ENCODE data around the gene NUP214.
"Not testable (repeated sequence)": the region's sequence is repeated elsewhere in the genome, so short reads cannot be mapped to it uniquely, and the experiment has no call there.

NUP214 gene

GRCh38 chr9:131096269-131097125 is 28.9 kb upstream of the NUP214 start, which contains the start of gene AIF1L:
TSS of gene AIF1L (plus strand) at chr9:131096531. CDS start at chr9:131096630, 99 bp downstream.
- no peak for DNase-seq (ENCODE audit: low read depth)

GRCh38 chr9:131097126-131097947 is 28.0 kb upstream of the NUP214 start:
- no peak for DNase-seq (ENCODE audit: low read depth)

GRCh38 chr9:131097948-131098278 is 27.5 kb upstream of the NUP214 start:
- DNase-seq (ENCODE audit: low read depth), result no peak

- DNase-seq (ENCODE audit: low read depth), result no peak
Observed at GRCh38 chr9:131098391-131099101, 26.8 kb upstream of the NUP214 start.

- DNase-seq (ENCODE audit: low read depth), result no peak
Observed at GRCh38 chr9:131099102-131099606, 26.2 kb upstream of the NUP214 start.

GRCh38 chr9:131099845-131100244 is 25.5 kb upstream of the NUP214 start:
- DNase-seq (ENCODE audit: low read depth), result not testable (repeated sequence)

GRCh38 chr9:131100445-131100844 is 24.9 kb upstream of the NUP214 start:
- no peak for DNase-seq (ENCODE audit: low read depth)

- no peak for DNase-seq (ENCODE audit: low read depth)
Observed at GRCh38 chr9:131101207-131101964, 24.0 kb upstream of the NUP214 start.

- no peak for DNase-seq (ENCODE audit: low read depth)
Observed at GRCh38 chr9:131103024-131103423, 22.4 kb upstream of the NUP214 start.

GRCh38 chr9:131103535-131103934 is 21.9 kb upstream of the NUP214 start:
- DNase-seq (ENCODE audit: low read depth), result no peak

- no peak for DNase-seq (ENCODE audit: low read depth)
Observed at GRCh38 chr9:131104016-131104740, 21.2 kb upstream of the NUP214 start.

- no peak for DNase-seq (ENCODE audit: low read depth)
Observed at GRCh38 chr9:131105952-131106351, 19.4 kb upstream of the NUP214 start.

GRCh38 chr9:131107760-131108159 is 17.6 kb upstream of the NUP214 start:
- no peak for DNase-seq (ENCODE audit: low read depth)

- DNase-seq (ENCODE audit: low read depth), result no peak
Observed at GRCh38 chr9:131111186-131111853, 14.1 kb upstream of the NUP214 start.

GRCh38 chr9:131111854-131112311 is 13.5 kb upstream of the NUP214 start:
- no peak for DNase-seq (ENCODE audit: low read depth)

- DNase-seq (ENCODE audit: low read depth), result no peak
Observed at GRCh38 chr9:131112374-131113154, 12.8 kb upstream of the NUP214 start.

GRCh38 chr9:131113655-131114054 is 11.7 kb upstream of the NUP214 start:
- DNase-seq (ENCODE audit: low read depth), result no peak

GRCh38 chr9:131114084-131114535 is 11.3 kb upstream of the NUP214 start:
- DNase-seq (ENCODE audit: low read depth), result no peak

GRCh38 chr9:131115360-131115742 is 10.0 kb upstream of the NUP214 start:
- DNase-seq (ENCODE audit: low read depth), result not testable (repeated sequence)

Measured in GM04504 (cell line).